Stimulated activated CD4-positive, alpha-beta T cell treated with anti-CD3 and anti-CD28 coated beads, TNF-alpha, amount 100 ng/mL, for 4 hours (primary cell): ENCODE data around the gene STPG2.

Experiments
- DNase-seq, 3 experiments: peaks; one replicate each; pipeline ENCODE4 v3.0.0-alpha.2; 2020; ENCODE audit warnings: low read depth in 3 of 3

The STPG2 gene

DNA sequence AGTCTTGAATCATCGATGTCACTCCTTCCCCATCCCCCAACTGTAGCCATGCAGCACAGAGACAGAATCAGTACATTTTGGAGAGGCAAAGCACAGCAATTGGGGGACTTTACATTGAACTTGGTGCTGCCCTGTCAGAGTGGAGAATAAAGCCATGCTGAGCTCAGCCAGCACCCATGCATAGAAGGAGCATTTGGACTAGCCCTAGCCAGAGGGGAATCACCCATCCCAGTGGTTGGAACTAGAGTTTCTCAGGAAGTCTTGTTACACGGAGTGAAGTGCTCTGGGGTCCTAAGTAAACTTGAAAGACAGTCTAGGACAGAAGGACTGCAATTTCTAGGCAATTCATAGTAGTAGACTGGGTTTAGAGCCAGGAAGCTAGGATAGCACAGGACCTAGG, 49.6 kb downstream of the STPG2 start:
- no peak for DNase-seq

DNA sequence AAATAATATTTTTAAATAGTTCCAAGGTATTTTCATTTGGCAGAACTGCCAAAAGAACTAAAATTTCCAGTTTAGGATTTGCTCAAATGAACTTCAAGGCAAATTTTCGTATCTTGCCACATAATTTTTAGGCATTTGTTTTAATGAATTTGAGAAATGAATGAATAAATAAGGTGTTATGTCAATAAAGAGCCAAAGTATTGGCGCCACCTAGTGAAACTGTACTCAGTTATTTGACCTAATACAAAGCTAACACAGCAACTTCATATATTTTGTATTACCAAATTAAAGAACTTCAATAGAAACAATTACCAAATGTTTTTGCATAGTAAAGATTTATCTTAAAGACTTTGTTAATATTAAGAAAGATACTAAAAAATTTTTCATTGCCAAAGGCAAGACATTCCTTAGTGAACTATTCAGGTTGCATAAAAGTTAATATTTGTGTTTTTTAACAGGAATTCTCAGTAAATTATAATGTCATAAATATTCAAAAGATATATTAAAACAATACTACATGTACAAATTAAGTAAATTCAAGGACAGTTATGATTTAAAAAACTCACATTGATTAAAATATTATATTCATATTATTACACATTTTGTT, 50.3 kb downstream of the STPG2 start:
- no peak for DNase-seq

DNA sequence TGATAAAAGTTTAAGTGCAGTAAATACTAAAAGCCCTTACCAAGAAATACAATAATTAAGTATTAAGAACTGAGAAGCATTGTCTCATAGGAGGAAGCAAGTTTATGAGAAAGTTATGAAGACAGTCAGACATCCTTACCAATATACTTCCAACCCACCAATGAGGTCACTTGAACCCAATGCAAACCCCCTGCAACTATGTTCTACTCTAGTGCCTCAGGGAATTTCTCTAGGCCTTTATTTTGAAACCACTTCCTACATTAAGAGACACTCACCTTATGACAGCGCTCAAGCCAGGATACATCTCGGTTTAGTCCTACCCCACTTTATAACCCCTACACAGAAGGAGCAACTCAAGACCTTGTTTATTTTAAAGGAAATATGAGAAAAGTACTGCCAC, 61.3 kb downstream of the STPG2 start:
- no peak for DNase-seq

DNA sequence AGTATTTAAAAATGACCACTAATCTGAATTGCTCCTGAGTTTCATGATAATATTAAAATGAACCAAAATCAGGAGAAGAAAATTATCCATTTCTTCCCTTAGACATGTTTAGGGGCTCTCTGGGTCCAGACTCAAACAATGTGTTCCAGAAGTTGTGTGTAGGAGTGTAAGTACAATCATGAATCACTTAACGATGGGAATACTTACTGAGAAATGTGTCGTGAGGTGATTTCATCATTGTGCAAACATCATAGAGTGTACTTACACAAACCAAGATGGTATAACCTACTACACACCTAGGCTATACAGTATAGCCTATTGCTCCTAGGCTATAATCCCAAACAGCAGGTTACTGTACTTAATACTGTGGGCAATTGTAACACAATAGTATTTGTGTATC, 74.8 kb downstream of the STPG2 start:
- no peak for DNase-seq

DNA sequence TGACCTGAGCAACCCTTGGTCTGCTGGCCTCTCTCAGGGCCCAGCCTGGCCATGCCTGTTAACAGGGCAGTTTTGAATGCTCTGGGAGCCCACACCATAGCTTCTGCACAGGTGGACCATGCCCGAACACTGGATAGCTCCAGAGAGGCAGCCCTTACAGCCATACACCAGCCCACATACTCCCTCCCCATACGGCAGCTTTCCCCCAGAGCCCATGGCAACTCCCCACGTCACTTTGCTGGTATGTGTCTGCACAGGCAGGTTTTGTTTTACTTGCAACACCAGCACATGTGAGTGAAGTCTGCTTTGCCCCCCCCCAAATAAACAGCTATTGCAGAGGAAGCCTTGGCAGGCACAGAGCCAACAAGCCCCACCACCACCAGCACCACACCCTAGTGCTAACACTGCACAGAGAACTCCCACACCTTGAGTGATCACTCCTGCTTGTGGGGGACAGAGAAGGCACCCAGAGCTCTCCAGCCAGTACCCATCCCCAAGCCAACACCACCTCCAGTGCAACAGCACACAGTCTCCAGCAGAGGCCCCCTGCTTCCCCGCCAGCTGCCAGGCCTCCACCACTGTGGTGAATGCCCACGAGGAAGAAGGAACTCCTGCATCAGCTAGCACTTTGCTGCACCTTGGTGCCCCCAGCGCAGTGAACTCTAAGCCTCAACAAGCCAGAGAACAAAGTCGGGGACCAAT, 87.3 kb downstream of the STPG2 start:
- no peak for DNase-seq

DNA sequence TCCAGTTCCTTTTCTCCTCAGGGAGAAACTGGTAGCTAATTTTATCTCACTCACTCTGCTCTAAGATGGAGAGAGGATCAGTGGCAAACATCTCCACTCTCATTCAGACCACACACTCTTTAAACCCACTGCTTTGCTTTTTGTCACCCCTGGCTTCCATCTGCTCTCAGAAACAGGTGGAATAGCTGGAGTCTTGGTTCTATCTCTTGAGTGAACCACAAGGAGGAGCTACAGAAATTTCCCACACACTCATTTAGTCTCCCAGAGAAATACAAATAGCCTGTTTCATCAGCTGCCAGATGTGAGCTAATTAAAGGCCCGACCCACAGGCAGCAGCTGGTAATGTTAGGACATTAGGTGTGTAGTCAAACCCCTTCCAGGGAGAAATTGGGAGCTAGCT, 96.6 kb downstream of the STPG2 start:
- DNase-seq: no peak

DNA sequence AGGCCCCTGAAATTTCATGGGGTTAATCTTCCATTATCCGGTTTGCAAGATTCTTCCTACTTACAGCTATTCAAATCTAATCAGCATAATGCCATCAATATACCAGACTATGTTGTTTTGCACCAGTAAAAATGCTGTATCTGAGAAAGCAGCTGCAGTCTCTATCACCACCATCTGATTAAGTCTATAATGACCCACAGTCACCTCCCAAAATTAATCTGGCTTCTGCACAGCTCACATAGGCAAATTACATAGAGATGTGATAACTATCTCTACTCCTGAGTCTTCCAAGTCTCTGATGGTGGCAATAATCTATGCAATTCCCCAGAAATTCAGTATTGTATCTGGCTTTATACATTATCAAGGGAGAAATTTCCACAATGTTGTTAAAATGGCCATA, 113.2 kb downstream of the STPG2 start:
- DNase-seq: no peak

DNA sequence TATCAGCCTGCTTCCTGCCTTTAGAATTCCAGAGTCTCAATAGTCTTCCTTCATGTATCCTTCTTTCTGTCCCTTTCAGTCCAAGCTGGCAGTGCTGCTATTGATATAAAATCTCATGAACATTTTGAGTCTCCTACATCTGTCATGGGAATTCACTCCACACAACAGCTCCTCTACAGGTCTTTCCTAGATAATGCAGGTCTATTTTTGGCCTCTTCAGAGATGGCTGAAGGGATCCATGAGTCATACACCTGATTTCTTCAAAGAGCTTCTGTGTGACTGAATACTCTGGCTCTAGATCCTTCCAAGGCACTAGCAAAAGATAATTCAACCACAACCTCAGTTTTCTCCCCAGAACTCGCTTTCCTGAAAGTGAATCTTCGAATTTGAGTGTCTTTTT, 115.4 kb downstream of the STPG2 start:
- DNase-seq: no peak

DNA sequence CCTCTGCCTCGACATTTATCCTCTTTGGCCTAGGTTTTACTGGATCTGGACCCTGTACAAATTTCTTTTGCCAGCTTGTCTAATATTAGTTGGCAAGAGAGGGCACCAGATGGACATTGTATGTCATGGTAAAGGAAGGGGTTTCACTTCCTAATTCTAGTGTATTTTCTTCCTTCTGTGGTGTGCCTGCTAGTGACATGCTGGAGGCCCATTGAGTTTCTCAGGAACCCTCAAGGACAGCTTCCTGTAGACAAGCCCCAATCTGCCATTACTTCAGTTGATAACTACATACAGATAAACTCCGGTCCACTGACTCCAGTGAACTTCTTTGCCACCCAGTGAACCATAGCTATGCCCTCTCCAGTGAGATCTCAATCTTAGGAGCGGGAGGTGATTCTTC, 116.9 kb downstream of the STPG2 start:
- DNase-seq: no peak

DNA sequence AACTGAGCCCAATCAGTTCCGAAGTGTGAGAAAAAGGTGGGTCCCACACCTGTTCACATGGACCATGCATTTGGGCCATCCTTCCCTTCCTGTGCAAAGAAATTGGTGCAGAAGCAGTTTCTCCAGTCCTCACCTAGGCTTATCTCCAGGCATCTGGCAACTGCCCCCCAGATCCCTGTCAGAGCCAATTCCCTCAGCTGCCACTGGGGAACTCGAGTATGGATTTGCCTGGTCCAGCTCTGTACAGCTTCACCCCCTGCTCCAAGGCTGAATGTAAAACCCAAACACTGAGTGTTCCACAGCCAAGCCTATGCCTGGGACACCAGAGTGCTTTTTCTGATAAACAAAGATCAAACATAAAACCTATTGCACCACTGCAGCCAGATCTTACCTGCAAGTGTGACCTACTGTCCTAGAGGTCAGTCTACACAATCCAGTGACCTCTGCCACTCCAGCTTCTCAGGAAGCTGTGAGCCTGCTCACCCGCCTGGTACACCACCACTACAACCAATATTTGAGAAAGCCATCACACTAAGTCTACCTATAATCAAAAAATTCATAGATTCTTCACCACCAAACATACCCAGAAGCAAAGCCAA, 136.4 kb downstream of the STPG2 start:
- DNase-seq: no peak

DNA sequence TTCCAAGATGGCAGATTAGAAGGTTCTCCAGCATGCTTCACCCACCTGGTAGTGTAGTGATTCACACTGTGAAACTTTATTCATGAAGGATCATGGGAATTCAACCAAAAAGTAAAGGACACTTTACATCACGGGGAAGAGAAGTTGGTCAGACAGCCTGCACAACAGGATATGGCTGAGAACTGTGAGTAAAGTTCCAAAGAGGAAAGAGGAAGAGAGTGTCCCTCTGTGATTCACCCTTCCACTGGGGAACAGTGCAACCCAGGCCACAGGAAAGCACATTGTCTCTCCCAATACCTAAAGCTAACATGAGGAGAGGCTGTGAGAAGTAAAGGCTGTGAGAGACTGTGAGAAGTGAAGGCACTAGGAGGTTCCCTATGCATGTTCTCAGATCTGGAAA, 137.2 kb downstream of the STPG2 start:
- DNase-seq: no peak

DNA sequence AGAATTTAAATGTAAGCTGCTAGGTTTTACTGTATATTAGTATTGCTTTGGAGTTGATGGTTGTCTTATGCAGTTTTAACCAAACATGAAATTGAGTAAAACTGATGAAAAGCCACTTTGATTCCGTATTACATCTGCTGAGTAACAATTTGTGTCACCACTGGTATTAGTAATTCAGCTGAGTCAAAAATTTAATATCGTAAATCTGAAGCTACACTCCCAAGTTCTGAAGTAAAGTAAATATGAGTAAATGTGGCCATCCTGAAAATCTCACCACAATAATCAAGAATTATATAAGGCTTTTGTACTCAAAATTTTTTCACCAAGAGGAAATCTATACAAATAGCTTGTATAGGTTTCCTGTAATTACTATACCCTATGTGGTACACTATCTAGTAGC, 142.3 kb downstream of the STPG2 start:
- no peak for DNase-seq

DNA sequence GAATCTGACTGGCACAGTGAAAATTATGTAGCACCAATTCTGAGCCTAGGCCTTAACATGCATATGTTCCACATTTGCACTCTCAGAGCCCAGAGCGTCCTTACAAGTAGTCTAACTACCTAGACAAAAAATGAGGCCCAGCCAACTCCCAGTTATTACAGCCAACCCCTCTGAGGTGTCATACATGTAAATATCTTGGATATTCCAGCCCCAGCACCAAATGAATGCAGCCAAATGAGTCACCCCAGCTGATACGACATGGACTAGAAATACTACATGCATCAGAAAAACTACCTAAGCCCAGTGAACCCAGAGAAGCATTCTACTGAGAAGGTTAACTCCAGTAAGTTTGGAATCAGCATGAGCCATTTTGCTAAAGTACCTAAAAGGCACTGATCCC, 145.1 kb downstream of the STPG2 start:
- no peak for DNase-seq

DNA sequence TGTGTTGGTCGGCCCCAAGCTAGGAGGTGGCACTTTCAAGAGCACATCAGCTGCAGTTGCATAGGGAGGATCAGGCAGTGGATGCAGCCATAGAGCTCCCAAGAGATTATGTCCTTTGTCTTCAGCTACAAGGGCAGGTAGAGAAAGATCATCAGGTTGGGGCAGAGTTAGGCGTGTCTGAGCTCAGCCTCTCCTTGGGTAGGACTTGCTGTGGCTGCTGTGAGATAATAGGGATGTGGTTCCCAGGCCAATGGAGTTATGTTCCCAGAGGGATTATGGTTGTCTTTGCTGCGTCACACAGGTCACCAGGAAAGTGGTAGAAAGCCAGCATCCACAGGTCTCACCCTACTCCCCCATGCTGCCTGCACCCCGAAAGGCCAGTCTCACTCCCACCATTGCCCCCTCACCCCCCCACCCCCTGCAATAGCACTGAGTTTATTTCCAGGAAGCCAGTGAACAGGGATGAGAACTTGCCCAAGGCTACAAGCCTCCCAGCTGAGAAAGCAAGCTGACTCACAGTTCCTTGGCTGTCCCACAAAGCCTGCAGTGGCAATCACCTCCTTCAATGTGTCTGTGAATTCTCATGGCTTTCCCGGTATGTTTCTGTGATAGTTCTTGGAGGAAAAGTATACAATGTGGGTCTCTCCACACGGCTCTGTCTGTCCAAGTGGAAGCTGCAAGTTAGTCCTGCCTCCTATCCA, 148.4 kb downstream of the STPG2 start:
- no peak for DNase-seq

DNA sequence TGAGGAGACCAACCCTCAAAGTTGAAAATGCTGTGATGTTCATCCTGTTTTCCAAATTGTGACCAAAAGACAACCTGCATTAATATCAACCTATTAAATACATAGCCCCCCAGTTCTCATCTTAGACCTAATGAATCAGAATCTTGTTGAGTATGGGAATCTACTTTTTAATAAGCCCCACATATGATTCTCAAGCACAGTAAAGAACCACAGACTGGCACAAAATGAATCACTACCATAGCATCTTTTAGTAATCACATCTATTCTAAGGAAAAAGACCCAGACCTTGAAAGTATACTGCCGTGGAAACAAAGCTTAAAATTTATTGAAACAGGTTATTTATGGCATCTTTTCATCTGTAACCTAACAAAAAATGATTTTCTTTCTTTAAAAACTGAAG, 152.9 kb downstream of the STPG2 start:
- no peak for DNase-seq

DNA sequence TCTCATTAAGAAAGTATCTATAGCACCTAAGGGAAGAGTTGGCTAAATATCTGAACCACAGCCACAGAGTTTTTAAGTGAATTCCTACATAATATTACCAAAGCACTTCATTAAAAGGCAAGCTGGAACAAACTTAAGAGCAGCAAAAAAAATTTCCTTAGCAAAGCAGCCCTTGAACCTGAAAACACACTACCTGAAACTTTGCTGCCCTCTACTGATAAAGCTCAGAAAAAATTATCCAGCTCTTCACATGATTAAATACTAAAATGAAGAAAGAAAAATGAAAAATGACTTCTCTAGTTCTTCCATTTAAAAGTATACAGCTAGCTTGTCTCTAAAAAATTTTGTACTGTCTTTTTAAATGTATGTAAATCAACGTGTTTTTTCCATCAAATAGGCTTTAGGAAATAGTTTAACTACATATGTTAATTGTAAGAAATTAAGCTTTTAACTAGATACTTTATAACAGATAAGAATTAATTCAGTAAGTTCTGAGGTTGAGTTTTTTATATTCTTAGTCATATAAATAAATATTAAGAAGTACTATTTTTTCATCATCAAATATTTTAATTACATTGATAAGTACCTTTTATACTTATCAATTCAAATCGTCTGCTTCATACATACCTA, 156.1 kb downstream of the STPG2 start:
- no peak for DNase-seq

DNA sequence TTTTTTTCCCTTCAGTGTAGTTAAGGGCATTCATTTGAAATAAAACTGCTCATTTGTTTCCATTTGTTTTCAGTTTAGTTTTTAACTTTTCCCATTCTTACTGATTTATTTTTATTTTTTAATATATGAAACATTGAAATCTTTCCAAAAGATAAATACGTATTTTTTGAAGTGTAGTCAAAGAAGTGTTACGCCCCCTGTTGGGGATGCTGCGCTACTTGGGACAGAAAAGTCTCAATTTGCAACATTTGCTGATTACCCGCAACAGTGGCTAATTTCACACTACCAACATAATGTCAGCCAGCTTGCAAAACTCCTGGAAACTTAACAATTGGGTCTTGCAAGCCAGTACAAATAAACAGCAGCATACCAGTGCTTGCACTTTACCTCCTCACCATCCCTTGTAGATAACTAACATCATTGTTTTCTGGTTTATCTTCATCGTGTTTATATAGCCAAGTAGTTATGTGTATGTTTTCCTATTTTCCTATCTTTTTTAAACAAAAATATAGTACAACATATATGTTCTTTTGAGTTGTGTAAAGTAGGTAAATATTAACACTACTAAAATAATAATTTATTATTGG, 158.6 kb downstream of the STPG2 start:
- DNase-seq: no peak

DNA sequence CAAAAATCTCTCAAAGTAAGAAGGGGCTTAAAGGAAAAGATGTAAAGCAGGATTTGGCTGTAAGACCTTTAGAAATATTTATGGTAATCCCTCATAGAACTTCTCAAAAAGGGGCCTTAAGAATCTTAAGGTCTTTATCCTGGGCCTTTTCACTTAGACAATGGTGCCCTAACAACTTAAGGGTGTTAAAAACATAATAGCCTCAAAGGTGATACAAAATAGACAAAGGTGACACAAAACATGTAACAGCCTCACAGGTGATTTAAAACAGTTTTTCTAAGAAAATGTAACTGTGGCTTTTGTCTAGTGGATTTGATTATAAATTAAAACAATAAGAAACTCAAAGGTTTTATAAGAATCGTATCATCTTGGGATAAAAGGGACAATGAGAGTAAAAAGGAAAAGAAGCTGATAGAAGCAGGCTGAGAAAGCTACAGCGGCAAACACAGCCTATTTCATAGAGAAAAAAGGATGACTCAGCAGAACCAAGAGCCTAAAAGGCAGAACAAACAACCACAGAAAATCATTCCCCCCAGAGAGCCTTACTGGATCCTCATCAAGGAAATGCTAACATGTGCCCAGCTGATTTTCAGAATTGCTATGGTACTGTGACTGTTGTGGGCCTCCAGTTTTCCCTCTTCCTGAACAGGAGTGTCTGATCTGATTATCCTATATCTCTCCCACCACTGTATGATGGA, 164.3 kb downstream of the STPG2 start:
- DNase-seq: no peak

DNA sequence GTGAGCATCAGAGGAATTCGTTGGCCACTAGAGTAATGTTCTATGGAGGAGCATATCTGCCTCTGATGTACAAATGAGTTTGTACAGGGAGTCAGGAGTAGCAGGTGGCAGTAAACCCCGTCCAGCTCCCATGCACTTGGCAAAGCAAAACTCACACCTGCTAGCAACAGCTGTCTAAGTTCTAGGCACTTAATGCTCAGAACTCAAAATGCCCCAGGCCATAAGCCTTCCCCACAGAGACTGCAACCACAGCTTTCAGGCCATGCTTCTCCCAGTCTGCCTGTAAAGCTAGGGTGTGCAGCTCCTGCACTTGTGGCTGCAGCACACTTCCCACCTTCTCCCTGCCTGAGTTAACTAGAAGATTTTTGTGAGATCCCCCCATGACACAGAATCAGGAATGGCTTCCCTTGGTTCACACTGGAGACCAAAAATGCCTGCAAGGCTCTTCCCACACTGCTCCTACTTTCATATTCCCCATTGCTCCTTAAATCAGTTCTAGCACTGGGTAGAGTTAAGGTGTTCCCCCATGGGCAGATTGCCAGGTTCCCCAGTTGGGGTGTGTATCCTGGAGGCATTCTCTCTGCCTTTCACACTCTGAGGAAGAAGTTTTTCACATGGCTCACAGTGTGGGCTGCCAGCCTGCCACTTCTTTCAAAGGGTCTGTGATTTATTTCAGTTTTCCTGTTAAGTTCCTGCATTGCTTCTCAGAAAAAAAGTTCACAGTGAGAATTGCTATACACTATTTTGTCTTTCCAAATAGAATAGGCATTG, 189.9 kb downstream of the STPG2 start:
- DNase-seq: no peak

DNA sequence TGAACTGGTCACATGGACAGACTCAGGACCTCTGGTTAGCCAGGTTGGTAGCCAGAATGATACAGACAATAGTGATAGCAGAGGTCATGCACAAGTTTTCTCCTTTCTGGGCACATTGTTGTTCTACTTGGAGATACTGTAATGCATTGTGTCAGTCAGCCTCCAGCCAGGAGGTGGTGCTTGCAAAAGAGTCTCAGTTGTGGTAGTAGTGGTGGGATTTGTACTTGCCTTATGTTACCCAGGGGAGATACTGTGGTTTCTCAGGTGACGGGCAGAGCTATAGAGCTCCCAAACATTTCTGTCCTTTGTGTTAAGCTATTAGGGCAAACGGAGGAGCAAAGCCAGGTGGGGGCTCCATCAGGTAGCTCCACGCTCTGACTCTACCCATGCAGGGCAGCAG, 190.5 kb downstream of the STPG2 start:
- DNase-seq: no peak

DNA sequence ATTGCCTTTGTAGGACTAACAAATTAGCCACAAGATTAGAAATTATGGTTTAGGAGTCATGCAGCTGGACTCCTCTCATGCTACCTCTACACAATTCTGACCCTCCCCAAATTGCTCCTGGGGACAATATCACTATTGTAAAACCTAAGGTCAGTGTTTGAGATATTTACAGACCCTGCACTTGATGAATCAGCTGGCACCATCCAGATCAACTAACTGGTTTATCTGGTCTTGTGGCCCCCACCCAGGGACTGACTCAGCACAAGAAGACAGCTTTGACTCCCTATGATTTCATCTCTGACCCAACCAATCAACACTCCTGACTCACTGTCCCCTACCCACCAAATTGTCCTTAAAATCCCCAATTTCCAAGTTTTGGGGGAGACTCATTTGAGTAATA, 192.4 kb downstream of the STPG2 start:
- DNase-seq: no peak
